Measurements from ENCODE around the gene ARHGEF6.
A peak's percentile ranks its signal among the peaks of the same experiment; 100 is the strongest.
"Not testable (repeated sequence)": the region's sequence is repeated elsewhere in the genome, so short reads cannot be mapped to it uniquely, and the experiment has no call there.

ARHGEF6 gene

DNA sequence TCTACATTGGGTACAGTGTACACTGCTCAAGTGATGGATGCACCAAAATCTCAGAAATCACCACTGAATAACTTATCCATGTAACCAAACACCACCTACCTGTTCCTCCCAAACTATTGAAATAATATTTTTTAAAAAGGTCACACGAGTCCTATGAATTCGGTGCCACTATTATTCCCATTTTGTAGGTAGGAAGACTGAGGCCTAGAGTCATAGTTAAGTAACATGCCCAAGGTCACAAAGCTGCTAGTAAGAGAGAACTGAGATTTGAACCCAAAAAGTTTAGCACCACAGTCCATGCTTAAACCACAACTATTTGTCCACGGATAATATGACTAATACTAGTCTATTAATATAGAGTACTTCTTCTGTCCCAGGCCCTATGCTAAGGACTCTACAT, 2.7 kb downstream of the ARHGEF6 start:
- Histone ChIP-seq H3K27me3 (ENCODE audit: low read depth) (no peaks in the 10 kb centered on the region), H3K4me3 (no peak overlapping the region), H3K9me3 (no peaks in the 10 kb centered on the region), H3K4me1 (no peaks in the 10 kb centered on the region; the same call in 1 of the 2 replicates), H3K36me3 (replicated peaks) (no peaks in the 10 kb centered on the region)
- DNase-seq (ENCODE audit: low spot score in 2 of 2) = no peak
- in situ Hi-C loops (cut with MboI; ENCODE audit: low sequenced_read_pairs) = no loop called here

DNA sequence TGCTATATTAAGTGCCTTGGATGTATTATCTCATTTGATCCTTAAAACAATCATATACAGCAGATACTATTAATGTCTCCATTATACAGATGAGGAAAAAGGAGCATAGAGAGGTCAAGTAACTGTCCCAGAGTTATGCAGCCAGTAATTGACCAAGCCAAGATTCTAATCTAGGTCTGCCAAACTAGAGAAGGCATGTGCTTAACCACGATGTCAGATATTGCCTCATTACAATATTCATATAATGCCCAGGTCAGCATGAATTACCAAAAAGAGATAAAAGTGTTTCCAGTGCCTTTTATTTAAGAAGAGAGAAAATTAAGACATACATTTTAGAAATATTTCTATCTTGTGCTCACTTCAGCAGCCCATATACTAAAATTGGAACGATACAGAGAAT, 7.1 kb downstream of the ARHGEF6 start:
- no peaks in the 10 kb centered on the region for H3K9me3 ChIP-seq
- no peaks in the 10 kb centered on the region for H3K4me1 ChIP-seq
- no peaks in the 10 kb centered on the region for H3K27me3 ChIP-seq (ENCODE audit: low read depth)
- H3K4me3 ChIP-seq = no peak overlapping the region
- no peaks in the 10 kb centered on the region for H3K36me3 ChIP-seq (replicated peaks)
- in situ Hi-C loops (cut with MboI; ENCODE audit: low sequenced_read_pairs) = no loop called here
- DNase-seq (ENCODE audit: low spot score in 2 of 2) = no peak

DNA sequence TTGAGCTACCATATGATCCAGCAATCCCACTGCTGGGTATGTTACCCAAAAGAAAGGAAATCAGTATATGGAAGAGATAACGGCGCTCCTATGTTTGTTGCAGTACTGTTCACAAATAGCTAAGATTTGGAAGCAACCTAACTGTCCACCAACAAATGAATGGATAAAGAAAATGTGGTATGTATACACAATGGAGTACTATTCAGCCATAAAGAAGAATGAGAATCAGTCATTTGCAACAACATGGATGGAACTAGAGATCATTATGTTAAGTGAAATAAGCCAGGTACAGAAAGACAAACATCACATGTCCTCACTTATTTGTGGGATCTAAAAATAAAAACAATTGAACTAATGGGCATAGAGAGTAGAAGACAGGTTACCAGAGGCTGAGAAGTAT, 8.9 kb downstream of the ARHGEF6 start:
- H3K36me3 ChIP-seq (replicated peaks); in situ Hi-C loops (cut with MboI; ENCODE audit: low sequenced_read_pairs); H3K4me1 ChIP-seq; H3K27me3 ChIP-seq (ENCODE audit: low read depth); H3K9me3 ChIP-seq; H3K4me3 ChIP-seq; DNase-seq (ENCODE audit: low spot score in 2 of 2): not testable (repeated sequence)

DNA sequence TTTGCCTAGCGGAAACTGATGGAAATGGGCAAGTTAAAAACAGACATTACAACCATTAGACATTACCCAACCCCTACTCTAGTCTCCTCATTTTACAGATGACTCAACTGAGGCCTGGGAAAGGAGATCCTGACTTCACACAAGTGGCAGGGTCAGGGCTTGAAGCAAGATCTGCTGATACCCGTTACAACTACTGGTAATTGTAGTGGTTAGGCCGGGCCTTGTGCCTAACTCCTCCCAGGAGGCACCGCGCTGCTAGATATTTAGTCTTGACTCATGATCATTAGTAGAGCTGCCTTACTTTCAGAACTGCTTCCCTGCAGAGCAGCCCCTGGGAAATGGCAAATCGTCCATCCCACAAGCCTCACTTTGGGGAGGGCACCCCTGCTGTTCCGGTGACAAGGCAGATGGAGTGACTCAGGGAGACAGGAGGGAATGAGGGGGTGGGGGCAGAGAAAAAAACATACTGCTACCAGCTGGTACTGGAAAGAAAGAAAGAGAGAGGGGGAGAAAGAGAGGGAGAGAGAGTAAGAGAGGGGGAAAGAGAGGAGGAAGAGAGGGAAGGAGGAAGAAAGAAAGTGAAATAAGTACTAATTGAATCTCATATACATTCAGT, 12.2 kb downstream of the ARHGEF6 start:
- H3K4me3 ChIP-seq = no peak overlapping the region
- in situ Hi-C loops (cut with MboI; ENCODE audit: low sequenced_read_pairs) = no loop called here
- peaks cover 9% of the 10 kb centered on the region for H3K4me1 ChIP-seq
- no peaks in the 10 kb centered on the region for H3K36me3 ChIP-seq (replicated peaks)
- DNase-seq (ENCODE audit: low spot score in 2 of 2) = no peak
- no peaks in the 10 kb centered on the region for H3K27me3 ChIP-seq (ENCODE audit: low read depth)
- no peaks in the 10 kb centered on the region for H3K9me3 ChIP-seq

DNA sequence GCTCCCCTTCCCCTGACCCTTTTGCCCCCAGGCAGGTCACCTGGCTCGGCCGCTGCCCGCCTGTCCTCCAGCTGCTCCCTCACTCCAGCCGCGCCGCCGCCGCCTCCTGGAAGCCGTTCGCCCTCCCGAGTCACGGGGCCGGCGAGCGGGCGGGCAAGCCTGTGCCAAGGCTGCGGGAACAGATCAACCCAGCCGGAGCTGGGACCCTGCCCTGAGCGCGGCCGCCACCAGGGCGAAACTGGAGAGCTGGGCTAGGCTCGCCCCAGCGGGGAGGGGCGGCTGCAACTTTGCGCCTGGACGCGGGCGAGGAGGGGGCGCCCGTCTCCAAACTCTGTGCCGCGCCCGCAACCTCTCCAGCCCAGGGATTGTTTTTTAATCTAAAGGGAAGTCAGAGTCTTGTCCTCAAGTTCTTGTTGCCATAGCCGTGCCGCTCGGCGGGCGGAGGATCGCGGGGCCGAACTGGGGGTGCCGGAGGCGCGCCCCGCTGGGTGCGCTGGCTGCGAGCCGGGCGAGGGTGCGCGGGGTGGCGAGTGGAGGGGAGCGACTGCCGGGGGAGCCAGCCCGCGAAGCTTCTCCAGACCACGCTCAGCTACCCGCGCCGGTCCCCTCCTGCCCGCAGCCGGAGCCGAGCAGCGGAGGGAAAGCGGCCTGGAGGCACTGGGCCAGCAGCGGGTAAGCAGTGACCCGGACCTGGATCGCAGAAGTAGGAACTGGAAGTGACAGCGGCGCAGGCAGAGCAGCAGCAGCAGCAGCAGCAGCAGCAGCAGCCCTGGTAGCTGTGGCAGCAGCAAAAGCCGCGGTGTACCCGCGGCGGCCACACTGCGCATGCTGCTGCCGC, 13.4 kb downstream of the ARHGEF6 start:
- in situ Hi-C loops (cut with MboI; ENCODE audit: low sequenced_read_pairs) = no loop called here
- peak overlapping the region; percentile 44 for H3K4me3 ChIP-seq
- H3K36me3 ChIP-seq (replicated peaks) = no peaks in the 10 kb centered on the region
- peak; percentile 60 to 82 for DNase-seq (ENCODE audit: low spot score in 2 of 2)
- no peaks in the 10 kb centered on the region for H3K9me3 ChIP-seq
- H3K27me3 ChIP-seq (ENCODE audit: low read depth) = no peaks in the 10 kb centered on the region
- peaks cover 9% of the 10 kb centered on the region for H3K4me1 ChIP-seq

DNA sequence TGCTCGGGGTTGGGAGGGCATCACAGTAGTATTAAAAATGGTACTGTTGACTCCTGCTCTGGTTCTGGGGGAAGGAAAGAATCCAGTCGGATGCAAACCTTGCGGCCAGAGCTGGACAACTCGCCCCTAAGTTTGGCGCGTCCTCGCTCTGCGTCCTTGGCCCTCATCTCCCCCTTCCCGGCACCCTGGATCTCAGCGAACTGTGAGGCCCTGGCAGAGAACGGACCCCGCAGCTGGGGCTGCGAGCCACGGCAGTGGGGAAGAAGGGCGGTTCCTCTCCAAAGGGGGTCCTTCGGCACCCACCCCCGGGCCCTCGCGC, 14.0 kb downstream of the ARHGEF6 start:
- Histone ChIP-seq H3K27me3 (ENCODE audit: low read depth) (no peaks in the 10 kb centered on the region), H3K36me3 (replicated peaks) (no peaks in the 10 kb centered on the region), H3K9me3 (no peaks in the 10 kb centered on the region), H3K4me3 (peak overlapping the region; percentile 44), H3K4me1 (peaks cover 9% of the 10 kb centered on the region)
- DNase-seq (ENCODE audit: low spot score in 2 of 2) = peak in 1 of 2 experiments; percentile 23
- in situ Hi-C loops (cut with MboI; ENCODE audit: low sequenced_read_pairs) = no loop called here

DNA sequence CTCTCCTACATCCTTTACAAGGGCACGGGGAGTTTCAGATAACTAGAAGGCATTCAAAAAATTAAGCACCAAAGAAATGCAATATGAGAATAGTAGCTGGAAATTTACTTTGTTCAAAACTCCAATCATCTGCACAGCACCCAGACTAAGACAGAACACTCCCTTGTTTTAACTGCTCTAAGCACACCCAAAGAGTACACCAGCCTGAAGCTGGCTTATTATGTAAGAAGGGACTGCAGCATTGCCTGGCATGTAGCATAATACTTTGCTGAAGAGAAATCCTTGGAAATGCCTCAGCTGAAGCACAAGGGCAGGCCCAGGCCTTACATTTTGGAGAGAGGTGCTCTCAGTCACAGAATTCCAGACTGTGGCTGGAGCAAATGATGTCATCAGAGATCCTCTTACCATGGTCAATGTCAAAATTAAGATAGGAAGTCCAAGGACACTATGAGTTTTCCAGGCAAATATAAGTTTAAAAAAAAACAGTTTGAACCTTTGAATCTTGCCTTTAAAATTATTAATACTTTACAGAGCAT, 14.8 kb downstream of the ARHGEF6 start:
- Histone ChIP-seq H3K4me1 (peaks cover 9% of the 10 kb centered on the region), H3K27me3 (ENCODE audit: low read depth) (no peaks in the 10 kb centered on the region), H3K9me3 (no peaks in the 10 kb centered on the region), H3K4me3 (no peak overlapping the region), H3K36me3 (replicated peaks) (no peaks in the 10 kb centered on the region)
- no peak for DNase-seq (ENCODE audit: low spot score in 2 of 2)
- in situ Hi-C loops (cut with MboI; ENCODE audit: low sequenced_read_pairs) = no loop called here

DNA sequence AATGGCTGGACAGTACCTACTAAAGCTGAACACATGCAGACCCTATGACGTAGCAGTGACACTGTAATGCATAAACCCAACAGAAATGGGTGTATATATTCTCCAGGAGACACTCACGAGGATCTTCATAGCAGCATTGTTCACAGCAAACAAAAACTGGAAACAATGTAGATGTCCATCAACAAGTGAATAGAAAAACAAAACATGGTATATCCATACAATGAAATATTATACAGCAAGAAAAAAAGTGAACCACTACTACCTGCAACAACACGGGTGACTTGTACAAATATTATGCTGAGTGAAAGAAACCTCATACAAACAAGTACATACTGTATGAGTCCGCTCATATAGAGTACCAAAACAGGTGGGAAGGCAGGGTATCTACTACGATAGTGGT, 16.5 kb downstream of the ARHGEF6 start:
- in situ Hi-C loops (cut with MboI; ENCODE audit: low sequenced_read_pairs) = no loop called here
- H3K4me3 ChIP-seq = no peak overlapping the region
- H3K9me3 ChIP-seq = no peaks in the 10 kb centered on the region
- DNase-seq (ENCODE audit: low spot score in 2 of 2) = no peak
- H3K27me3 ChIP-seq (ENCODE audit: low read depth) = no peaks in the 10 kb centered on the region
- H3K36me3 ChIP-seq (replicated peaks) = no peaks in the 10 kb centered on the region
- H3K4me1 ChIP-seq = peaks cover 13% of the 10 kb centered on the region

DNA sequence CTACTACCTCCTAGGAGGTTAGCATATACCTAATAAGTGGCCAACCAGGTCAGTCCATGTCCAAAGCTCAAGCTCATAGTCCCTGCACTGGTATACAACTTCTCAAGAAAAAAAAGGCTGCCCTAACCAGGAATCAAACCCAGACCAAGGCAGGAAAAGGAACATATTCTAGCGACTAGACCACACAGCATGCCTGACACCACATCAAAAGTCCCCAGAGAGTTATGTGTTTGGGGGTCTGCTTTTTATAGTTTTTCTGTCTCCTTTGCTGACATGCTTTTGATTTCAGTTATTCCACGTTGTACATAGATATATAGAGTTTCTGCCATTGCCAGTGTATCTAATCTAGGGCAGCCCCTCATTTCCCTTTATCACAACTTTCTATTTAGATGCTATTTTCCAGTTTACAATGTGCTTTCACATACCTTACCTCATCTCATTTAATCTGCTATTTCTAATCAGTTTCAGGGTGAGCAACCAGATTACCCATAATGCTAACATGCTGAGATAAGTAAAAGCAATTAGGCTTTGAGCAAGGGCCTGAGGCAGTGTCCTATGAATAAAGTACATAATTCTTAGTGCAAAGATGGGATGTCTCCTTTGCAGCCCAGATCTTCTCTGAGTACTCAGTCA, 17.8 kb downstream of the ARHGEF6 start:
- H3K4me3 ChIP-seq = no peak overlapping the region
- no peaks in the 10 kb centered on the region for H3K36me3 ChIP-seq (replicated peaks)
- peaks cover 10% of the 10 kb centered on the region for H3K4me1 ChIP-seq
- in situ Hi-C loops (cut with MboI; ENCODE audit: low sequenced_read_pairs) = no loop called here
- no peaks in the 10 kb centered on the region for H3K9me3 ChIP-seq
- H3K27me3 ChIP-seq (ENCODE audit: low read depth) = no peaks in the 10 kb centered on the region
- no peak for DNase-seq (ENCODE audit: low spot score in 2 of 2)

DNA sequence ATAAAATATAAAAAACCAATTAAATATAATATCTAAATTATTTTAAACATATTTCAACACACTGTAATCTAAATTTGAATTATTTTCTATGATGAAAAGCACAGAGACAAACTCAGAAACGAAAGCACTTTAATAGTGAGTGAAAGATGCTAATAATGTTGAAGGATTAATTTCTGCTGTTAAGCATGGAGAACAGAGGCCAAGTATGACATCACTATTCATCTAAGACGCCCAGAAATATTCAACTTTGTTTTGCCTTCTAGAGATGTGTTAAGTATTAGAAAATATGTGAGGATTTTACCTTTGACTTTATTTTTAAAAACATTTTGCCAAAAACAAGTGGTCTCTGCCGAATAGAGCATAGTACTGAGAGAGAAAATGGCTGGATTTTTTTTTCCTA, 19.3 kb downstream of the ARHGEF6 start:
- no peak for DNase-seq (ENCODE audit: low spot score in 2 of 2)
- H3K4me1 ChIP-seq = peaks cover 7% of the 10 kb centered on the region
- in situ Hi-C loops (cut with MboI; ENCODE audit: low sequenced_read_pairs) = no loop called here
- no peak overlapping the region for H3K4me3 ChIP-seq
- no peaks in the 10 kb centered on the region for H3K27me3 ChIP-seq (ENCODE audit: low read depth)
- no peaks in the 10 kb centered on the region for H3K36me3 ChIP-seq (replicated peaks)
- no peaks in the 10 kb centered on the region for H3K9me3 ChIP-seq

DNA sequence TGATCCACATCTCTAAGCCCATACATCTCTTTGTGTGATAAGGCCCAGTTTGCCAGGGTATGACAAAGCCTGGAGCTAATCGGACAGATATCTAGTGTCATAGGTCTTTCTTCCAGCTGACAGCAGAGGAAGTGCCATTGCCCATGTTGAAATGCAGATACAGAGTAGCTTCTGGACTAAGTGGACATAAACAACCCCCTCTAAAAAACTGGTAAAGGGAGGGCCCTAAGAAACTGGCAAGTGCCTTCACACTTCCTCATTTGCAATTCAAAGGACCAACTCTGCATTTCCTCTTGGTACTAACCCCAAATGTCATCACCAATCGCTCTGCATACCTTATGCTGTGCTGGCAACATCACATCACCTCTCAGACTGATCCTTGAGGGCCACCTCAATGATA, 20.8 kb downstream of the ARHGEF6 start:
- H3K27me3 ChIP-seq (ENCODE audit: low read depth) = no peaks in the 10 kb centered on the region

DNA sequence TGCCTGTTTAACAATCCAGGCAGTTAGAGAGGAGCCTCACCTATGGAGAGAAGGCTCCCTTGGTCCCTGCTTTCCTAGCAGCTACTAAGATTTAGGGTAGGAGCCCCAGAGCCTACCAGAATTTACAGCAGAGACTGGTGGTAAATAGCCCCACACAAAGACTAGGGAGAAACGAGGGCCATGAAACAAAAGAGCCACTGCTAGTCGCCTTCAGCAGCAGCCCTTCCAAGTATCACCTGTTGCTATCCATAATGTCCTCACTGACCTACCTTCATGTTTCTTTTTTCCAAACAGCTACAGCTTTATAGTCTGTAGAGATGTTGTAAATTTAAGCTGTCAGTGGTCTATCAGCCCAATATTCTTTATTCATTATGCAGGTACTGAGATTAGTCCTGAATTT, 25.3 kb downstream of the ARHGEF6 start:
- in situ Hi-C loops (cut with MboI; ENCODE audit: low sequenced_read_pairs) = no loop called here
- no peak for DNase-seq (ENCODE audit: low spot score in 2 of 2)
- Histone ChIP-seq H3K9me3 (no peaks in the 10 kb centered on the region), H3K4me1 (peaks cover 4% of the 10 kb centered on the region), H3K27me3 (ENCODE audit: low read depth) (no peaks in the 10 kb centered on the region), H3K36me3 (replicated peaks) (no peaks in the 10 kb centered on the region), H3K4me3 (no peak overlapping the region)

More for the DNA sequence above, 20.8 kb downstream of the ARHGEF6 start:
- in situ Hi-C loops (cut with MboI; ENCODE audit: low sequenced_read_pairs) = no loop called here
- H3K4me1 ChIP-seq = peaks cover 4% of the 10 kb centered on the region
- H3K36me3 ChIP-seq (replicated peaks) = no peaks in the 10 kb centered on the region
- no peak overlapping the region for H3K4me3 ChIP-seq
- H3K9me3 ChIP-seq = no peaks in the 10 kb centered on the region
- no peak for DNase-seq (ENCODE audit: low spot score in 2 of 2)

DNA sequence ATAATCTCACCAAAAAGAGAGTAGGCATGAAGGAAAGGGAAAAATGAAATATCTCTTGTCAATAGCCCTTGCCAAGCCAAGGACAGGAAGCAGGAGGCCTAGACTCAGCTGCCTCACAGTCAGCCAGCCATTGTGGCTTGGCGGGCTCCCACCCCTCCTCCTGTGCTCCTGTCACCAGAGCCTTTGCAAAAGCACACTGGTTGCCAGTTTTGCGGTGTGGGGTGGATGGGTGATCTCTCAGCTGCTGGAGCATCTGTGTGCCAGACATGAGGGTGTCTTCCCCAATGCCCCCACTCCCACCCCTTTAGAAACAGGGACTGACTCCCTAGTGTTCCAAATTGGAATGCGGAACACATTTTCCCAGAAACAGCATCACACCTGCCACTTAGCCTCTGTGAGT, 26.1 kb downstream of the ARHGEF6 start:
- DNase-seq (ENCODE audit: low spot score in 2 of 2) = no peak
- H3K4me3 ChIP-seq = no peak overlapping the region
- no peaks in the 10 kb centered on the region for H3K27me3 ChIP-seq (ENCODE audit: low read depth)
- H3K9me3 ChIP-seq = no peaks in the 10 kb centered on the region
- H3K4me1 ChIP-seq = no peaks in the 10 kb centered on the region
- no peaks in the 10 kb centered on the region for H3K36me3 ChIP-seq (replicated peaks)
- in situ Hi-C loops (cut with MboI; ENCODE audit: low sequenced_read_pairs) = no loop called here

DNA sequence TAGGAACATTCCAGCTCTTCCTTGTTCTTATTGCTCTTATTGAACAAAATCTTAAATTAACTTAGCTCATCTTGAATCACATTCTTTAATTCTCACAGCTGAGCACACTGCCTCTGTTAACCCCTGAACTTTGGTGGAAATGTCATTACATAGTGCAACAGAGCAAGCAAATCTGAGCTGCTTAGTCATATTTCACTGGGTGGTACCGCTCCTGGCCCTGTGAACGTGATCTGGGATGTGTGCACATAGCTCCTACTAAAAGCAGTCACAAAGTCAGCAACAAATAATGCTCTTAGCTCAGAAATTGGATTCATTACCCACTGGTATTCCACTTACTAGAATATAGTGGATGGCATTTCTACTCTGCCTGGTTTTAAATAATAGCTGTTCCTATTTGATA, 27.9 kb downstream of the ARHGEF6 start:
- no peak overlapping the region for H3K4me3 ChIP-seq
- DNase-seq (ENCODE audit: low spot score in 2 of 2) = no peak
- in situ Hi-C loops (cut with MboI; ENCODE audit: low sequenced_read_pairs) = no loop called here
- H3K4me1 ChIP-seq = no peaks in the 10 kb centered on the region
- no peaks in the 10 kb centered on the region for H3K27me3 ChIP-seq (ENCODE audit: low read depth)
- H3K36me3 ChIP-seq (replicated peaks) = no peaks in the 10 kb centered on the region
- H3K9me3 ChIP-seq = no peaks in the 10 kb centered on the region
